HG03139 (cell line): ENCODE results near the gene KIF13A.
"Not testable (repeated sequence)": the region's sequence is repeated elsewhere in the genome, so short reads cannot be mapped to it uniquely, and the experiment has no call there.

Experiments
- ATAC-seq: cut with Tn5 transposase; IDR thresholded peaks from one replicate; pipeline ENCODE4 v1.9.1; 2021; ENCODE audit not compliant: unreplicated experiment

Gene KIF13A

DNA sequence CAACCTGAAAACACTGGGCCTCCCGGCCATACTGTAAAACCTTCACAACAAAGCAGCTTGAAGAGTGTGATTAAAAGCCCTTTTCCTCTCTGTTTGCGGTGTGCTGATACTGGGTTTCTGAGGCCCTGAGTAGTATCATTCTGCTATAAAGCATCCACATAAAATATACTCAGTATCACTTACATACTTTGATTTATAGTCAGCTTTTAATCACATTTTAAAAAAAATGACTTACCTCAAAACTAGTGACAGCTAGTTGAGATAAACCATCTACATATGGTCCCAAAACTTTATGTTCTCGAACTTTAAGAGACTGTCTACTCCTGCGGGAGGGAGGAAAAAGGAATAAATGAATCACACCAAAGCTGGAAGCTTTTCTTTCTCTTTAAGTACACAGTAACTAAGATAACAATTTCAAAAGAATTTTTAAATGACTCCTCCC, 135.7 kb downstream of the KIF13A start:
- no peak for ATAC-seq

DNA sequence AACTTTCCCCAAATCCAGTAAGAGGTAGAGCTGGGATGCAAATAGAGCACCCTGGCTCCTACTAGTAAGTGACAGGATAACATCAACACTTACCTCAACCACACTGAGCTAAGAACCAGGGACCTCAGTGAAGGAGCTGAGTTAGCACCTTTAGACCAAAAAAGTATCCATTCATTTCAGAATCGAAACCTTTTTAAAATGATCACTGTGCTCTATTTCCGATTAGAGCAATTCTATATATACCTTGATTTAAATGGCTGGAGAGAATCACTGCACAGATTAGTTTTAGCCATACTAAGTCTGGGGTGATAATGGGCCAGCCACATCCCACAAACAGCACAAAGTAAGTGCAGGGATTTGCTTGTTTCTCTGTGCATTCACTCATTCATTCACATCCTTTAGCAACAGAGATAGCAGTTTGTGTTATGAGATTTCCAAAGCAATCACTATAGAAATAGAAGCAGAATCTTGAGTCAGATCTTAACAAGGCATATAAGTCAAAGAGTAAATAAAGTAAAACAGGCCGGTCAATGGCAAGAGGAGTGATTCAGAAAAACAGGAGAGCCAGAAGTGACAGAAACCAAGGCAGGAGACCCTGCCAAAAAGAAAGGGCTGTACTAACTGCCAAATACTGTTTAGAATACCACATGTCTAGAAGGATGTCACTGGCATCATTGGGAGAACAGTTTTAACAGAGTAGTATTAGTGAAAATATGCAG, 136.3 kb downstream of the KIF13A start:
- no peak for ATAC-seq

DNA sequence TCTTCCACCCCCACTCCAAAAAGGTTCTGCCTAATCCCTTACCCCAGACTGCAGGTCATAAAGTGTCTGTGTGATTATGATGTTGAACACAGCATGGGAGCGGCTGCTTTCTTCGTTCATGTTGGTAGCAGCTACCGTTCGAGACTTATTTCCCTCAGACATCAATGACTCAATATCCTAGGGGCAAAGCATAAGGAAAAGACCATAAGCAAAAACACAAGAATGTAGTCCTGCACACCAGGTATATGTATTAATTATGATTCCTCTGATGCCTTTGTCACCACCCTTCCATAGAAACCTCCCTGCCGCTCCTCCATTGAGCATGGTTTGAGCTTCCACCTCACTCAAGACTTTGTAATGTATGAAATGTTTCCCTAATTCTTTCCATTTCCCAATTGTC, 137.2 kb downstream of the KIF13A start:
- ATAC-seq: no peak

DNA sequence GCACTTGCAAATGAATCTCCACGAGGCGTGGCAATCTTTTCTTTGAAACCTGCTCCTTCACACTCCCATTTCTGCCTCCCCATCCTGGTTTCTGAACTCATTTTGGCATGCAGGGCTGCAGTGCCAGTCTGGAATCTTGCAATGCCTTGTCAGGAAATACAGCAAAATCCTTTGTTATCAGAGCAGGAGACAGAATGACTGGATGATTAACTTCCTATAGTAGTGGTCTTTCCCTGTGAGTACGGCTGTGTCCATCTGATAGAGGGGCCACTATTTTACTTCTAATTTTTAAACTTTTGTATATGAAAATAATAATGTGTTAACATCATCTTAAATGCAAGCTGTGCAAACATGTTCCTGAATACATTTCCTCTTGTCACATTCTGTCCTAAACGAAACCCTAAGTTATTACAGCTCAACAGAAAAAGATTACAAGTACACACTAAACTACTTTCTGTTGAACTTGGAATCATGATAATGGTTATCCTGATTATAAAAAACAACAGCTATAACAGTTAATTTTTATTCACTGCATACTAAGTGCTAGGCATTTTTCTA, 140.2 kb downstream of the KIF13A start:
- no peak for ATAC-seq

DNA sequence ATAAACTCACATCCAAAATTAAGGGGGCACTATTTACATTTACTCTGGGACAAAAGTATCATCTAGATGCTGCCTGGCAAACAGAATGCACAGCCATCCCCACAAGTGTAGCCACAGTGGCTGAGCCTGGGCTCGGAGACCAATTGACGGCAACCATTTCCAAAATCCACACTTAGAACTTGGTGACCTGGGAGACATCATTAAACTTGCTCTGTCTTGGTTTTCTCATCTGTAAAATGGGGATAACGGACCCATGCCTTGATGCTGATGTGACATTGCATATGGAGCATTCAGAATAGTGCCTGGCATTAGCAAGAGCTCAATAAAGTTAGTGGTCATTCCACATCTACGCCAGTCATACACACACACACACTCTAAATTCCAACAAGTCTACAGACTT, 140.7 kb downstream of the KIF13A start:
- no peak for ATAC-seq

DNA sequence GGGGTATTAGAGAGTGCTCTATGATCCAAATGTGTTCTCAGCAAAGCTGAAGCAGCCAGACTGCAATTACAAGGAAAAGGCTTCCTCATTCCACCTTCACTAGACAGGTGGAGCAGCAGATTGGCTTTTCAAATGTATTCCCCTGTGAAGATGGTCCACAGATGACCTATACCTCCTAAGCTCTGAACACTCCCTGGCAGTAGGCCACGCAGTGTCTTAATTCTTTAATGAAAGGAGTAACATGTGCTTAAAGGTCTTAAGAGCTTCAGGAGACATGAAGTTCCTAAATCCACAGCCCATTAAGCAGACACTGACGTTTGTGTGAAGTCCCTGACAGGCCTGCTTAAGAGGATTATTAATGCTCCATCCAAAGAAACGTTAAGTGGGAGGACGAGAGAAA, 141.8 kb downstream of the KIF13A start:
- ATAC-seq: no peak

DNA sequence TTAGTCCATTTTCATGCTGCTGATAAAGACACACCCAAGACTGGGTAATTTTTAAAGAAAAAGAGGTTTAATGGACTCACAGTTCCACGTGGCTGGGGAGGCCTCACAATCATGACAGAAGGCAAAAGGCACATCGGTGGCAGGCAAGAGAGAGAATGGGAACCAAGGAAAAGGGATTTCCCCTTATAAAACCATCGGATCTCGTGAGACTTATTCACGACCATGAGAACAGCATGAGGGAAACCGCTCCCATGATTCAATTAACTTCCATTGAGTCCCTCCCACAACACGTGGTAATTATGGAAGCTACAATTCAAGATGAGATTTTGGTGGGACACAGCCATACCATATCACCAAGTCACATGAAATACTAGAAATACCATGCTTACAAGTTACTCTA, 142.5 kb downstream of the KIF13A start:
- ATAC-seq: not testable (repeated sequence)

DNA sequence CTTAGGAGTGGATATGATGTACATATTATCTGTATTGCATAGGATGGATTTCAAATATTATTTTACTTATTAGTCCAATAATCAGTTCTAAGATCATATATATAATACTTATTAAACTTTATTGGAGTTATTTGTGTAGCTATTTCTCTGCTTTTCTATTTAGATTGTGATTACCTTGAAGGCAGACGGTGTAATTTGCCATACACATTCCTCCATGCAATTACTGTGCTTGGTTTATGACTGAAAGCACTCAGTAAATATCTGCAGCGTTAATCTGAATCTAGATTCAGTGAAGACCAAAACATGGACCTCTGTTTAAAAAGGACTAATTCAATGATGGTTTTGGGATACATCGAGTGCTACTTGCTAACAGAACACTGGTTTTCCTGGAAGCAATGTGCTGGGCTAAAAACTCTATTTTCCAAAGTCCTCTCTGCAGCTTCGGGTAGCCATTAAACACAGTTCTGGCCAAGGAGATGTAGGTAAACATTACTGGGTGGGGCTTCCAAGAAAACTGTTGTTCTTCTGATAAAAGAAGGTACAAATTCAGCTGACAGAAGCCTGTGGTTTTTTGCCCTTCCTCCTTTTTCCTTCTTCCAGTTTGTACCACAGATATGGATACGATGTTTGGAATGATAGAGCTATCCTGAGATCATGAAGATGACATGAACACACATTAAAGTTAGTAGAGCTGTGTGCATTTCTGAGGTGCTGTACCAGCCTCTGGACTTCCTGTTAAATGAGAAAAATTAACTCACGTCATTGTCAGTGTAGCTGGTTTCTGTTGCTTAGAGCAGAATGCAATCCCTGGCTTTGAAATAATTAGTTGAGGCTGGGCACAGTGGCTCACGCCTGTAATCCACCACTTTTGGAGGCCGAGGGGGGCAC, 144.3 kb downstream of the KIF13A start:
- no peak for ATAC-seq

DNA sequence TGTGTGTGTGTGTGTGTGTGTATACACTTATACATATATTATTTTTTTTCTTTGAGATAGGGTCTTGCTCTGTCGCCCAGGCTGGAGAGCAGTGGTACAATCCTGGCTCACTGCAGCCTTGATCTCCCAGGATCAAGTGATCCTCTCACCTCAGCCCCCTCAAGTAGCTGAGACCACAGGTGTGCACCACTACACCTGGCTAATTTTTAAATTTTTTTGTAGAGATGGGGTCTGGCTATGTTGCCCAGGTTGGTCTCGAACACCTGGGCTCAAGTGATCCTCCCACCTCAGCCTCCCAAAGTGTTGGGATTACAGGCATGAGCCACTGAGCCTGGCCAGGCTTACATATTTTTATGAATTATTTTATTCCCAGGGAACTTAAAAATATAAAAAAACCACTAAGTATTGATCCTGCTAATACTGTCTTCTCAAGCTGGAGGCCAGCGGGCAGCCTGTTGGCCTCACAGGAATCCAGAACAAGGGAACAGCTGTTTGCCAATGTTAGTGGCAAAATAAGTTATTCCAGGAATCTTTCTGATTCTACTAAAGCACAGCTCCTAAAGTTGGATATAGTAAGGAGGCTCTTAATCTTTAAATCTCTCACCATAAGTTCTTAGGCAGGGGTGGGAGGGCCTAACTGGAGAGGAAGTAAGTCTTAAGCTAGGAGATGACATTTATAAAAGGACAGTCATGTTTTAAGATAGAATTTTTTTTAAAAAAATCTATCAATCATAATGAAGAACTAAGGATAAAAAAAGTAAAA, 145.2 kb downstream of the KIF13A start:
- ATAC-seq: no peak

DNA sequence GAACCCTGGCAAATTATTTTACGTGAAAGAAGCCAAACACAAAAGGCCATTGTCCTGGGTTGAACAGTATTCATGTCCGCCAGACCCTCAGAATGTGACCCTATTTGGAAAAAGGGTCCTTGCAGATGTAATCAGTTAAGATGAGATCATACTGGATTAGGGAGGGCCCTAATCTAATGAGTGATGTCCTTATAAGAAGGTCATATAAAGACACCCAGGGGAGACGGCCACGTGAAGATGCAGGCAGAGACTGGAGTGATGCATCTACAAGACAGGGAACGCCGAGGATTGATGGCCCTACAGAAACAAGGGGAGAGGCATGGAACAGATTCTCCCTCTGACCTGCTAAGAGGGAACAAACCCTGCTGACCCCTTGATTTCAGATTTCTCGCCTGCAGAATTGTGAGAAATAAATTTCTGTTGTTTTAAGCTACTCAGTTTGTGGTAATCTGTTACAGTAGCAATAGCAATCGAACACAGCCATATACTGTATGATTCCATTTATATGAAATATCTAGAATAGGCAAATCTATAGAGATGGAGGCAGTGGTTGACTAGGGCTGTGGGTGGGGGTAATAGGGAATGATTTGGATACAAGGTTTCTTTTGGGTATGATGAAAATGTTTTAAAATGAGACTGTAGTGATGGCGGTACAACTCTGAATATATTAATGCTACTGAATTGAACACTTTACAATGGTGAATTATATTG, 147.8 kb downstream of the KIF13A start:
- no peak for ATAC-seq

DNA sequence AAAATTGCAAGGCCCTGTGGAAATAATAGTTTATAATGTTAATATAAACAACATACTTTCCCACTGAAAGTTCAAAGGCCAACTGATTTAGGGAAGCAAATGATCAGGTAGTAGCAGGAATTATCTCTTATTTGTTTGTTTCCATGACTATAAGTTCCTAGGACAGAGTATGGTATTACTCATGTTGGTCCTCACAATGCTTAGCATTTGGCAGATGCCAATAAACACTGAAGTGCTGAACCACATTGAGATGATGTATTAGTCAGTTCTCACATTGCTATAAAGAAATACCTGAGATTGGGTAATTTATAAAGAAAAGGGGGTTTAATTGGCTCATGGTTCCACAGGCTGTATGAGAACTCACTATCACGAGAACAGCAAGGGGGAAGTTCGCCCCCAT, 151.1 kb downstream of the KIF13A start:
- ATAC-seq: no peak

DNA sequence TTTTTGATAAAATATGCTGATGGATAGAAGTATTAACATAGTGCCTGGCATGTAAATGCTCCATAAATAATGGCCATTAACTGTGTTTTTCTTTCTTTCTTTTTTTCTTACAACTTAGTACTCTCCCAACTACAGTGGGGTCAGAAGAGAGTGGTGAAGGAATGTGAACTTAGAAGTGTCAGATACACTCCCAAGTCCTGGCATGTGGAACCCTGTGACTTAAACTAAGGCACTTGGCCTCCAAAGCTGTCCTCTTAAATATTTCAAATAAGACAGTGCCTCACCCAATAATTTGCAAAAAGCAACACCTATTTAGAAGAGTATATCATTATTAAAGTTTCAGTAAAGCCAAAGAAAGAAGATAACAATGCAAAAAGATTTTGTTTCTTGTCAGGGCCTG, 151.7 kb downstream of the KIF13A start:
- ATAC-seq: no peak

DNA sequence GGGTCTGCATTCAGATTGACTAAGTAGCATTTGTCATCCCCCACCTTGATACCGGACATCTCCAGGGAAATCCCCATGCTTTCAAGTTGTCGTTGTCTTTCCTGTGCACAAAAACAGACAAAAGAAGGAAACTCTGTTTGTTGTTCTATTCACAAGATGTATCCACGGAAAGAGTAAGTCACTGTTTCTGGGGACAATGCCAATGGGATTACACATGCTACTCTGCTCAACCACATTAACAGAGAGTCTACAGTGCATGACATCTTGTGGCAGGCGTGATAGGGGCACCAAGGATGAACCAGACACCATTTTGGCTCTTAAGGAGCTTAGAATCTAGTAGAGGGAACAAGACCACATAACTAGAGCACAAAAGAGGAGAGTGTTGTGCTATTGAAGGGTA, 156.3 kb downstream of the KIF13A start:
- ATAC-seq: no peak

DNA sequence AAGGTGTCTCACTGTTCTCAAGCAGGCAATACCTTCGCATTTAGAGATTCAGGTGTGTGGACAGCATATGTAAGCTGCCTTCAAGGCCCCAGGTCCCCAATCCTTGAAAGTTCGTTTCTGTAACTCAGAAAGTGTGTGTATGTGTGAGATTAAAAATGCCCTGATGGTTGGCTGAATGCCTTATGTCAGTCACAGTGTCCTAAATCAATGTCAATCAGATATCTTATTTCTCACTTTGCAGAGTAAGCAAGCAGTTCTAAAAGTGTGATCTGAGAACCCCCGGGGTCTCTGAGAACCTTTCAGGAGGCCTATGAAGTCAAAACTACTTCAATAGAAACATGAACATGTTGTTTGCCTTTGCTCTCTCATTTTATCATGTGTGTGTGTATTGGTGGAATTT, 157.5 kb downstream of the KIF13A start:
- ATAC-seq: no peak

DNA sequence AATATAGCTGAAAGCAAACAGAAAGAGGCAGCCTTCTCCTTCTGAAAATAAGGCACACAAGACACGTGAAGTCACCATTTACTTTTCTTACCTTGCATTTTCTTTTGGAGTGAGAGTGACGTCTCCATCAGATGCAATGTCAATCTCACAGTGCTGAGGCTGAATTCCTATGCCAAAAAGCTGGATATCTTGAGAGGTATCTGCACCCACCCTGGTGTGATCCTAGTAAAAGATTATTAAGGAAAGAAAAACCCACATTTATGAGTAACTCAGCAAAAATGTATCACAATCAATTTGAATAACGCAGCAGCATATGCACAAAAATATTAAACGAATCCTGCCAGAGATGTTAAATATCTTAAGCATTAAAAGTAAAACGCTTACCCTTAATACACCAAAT, 159.3 kb downstream of the KIF13A start:
- ATAC-seq: no peak

DNA sequence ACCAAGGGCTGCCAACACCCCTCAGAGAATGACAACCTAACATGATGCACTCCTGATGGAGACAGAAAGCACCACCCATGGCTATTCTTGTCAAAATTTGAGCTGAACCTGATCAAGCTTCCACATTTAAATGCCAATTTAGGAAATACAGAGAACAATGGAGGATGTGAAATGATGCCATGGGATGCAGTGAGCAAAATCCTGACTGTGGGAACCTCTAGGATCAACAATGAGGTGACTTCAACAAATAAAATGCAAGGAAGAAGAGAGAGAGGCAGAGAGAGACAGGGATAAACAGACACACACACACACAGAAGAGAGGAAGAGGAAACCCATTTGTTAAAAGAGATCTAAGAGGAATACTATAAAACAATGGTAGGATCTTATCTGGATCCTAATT, 161.1 kb downstream of the KIF13A start:
- ATAC-seq: no peak

DNA sequence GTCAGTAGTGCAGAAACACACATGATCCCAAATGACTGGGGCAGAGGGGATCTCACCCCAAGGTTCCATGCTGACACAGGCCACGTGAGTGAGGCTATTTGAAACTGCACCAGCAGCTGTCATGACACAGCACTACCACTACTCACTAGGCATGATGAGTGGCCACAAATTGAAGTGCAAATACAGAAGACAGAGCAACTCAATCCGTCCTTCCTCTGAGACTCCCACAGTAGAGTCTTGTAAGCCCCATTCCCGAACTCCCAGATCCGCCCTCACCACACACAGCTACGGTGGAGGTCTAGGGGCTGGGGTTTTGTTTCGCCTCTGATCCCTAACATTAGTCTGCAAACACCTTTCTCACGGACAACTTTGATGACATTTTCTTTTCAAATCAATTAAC, 167.4 kb downstream of the KIF13A start:
- no peak for ATAC-seq

DNA sequence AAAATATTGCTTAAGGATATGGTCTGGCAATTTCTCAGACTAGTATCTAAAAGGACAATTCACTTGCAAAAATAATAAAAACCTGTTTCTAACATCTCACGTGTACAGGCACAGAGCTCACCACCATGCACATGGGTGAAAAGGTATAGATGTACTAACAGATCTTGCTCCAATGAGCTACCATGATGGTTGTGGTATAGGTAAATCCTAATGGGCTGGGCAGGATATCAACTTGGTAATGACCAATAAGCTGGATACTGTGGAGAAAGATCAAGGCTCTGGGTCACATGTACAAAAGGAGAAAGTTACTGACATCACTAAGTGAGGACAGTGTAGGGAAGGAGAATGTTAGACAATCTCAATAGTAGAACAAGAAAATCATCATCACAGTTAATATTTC, 169.7 kb downstream of the KIF13A start:
- ATAC-seq: no peak

DNA sequence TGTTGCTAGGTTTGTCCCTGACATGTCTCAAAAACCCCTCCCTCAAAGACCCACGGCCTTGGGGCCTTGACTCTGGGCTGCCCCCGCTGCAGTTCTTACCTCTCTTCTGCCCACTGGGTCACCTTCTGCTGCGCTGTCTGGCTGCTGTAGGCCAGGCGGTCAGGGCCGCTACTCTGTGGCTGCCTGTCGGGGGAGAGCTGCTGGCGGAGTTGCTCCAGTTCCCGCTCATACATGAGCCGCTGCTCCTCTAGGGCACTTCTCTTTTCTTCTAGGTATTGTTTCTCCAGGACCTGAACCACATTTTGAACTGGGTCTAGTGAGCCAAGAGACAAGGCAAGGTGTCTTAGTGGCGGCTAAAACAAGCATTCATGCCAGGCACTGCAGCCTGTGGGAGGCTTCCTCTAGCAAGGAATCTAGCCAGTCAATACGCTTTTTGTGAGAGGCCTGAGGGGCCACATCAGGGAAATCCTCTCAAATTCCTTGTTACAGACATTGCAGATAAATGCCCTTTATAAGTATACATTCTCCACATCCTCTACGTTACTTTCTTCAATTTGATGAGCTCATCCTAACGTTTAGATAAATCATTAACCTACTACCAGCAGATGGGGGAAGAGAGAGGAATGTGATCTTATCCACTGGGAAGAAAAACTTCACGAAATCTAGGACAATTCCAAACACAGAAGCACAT, 170.4 kb downstream of the KIF13A start:
- no peak for ATAC-seq

DNA sequence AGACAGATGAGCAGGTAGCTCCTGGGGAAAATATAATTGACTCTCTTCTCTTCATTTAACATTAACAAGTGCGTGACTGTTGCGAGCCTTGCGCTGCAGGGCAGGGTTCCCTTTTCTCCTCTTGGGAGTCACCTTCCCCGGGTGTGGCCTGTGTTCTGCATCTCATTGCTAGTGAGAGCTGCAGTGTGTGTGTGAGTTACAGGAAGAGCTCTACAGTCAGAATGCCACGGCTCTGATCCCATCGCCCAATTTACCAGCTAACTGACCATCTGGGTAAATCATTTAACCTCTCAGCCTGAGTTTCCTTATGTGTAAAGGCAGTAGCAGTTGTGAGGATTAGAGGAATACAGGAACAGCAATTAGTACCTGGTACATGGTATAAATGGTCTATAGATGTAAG, 173.9 kb downstream of the KIF13A start:
- no peak for ATAC-seq
